Osteocyte (in vitro differentiated cells): Measurements from ENCODE around the gene ALX4. TPM values are rescaled to one million over a fixed set of nuclear protein-coding genes. Genes with fewer than 3 reads are reported as not detected.

Experiments used
- DNase-seq: peaks from one replicate; pipeline ENCODE4 v3.0.0; 2021; ENCODE audit warnings: mixed read lengths; ENCODE audit not compliant: unreplicated experiment; ENCODE audit errors: extremely low spot score
- H3K27ac Mint-ChIP-seq: one replicate; pipeline ENCODE4 v1.8.0; 2021; ENCODE audit warnings: mild to moderate bottlenecking, mixed read lengths; ENCODE audit not compliant: unreplicated experiment
- H3K27me3 Mint-ChIP-seq: one replicate; pipeline ENCODE4 v1.8.0; 2021; ENCODE audit warnings: mixed read lengths; ENCODE audit not compliant: unreplicated experiment
- H3K36me3 Mint-ChIP-seq: one replicate; pipeline ENCODE4 v1.8.0; 2021; ENCODE audit warnings: mixed read lengths; ENCODE audit not compliant: unreplicated experiment
- H3K4me1 Mint-ChIP-seq: one replicate; pipeline ENCODE4 v1.8.0; 2021; ENCODE audit warnings: mixed read lengths; ENCODE audit not compliant: unreplicated experiment
- H3K4me3 Mint-ChIP-seq: one replicate; pipeline ENCODE4 v1.8.0; 2021; ENCODE audit warnings: mild to moderate bottlenecking, moderate library complexity, mixed read lengths; ENCODE audit not compliant: unreplicated experiment
- H3K9me3 Mint-ChIP-seq: one replicate; pipeline ENCODE4 v1.8.0; 2021; ENCODE audit warnings: mixed read lengths; ENCODE audit not compliant: unreplicated experiment
- total RNA-seq: library from RNA; stranded (reverse); gene quantifications from 2 replicates; pipeline ENCODE4 v1.2.1, GENCODE V29; 2021
- TF ChIP-seq, protein P1 (sequence below): fragments of 200-600 bp; sonication (generic); IDR thresholded peaks from 2 replicates; pipeline ENCODE4 v1.5.0; 2021; ENCODE audit warnings: antibody characterized with exemption, mild to moderate bottlenecking, moderate library complexity

Gene ALX4
- total RNA-seq, 1 donor from 2014 or later, result not detected

DNA sequence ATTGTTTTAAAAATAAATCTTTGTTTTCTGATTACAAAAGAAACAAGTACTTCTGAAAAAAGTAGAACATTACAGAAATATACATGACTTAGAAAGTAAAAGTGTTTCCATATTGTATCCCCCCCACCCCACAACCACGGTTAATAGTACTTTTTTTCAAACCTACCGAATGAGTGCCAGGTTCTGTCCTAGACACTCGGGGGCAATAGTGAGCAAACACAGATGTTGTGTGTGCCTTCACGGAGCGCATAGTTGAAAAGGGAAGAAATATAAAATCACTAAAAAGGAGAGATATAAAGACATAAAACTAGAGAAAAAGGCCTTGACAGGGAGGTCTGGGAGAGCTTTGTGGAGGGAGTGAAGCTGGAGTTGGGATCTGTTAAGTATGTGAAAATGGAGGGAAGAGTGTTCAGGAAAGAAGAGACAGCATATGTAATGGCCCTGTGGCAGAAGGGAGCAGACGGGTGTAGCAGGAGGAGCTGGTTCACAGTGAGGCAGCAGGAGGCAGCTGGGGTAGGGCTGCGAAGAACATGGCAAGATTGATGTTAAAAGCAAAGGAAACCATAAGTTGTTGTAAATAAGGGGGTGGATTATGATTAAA lies 42.1 kb upstream of the ALX4 start:
- no peaks in the 10 kb centered on the region for H3K4me1 Mint-ChIP-seq
- no peak for DNase-seq
- no peak overlapping the region for H3K27ac Mint-ChIP-seq
- no peak overlapping the region for H3K4me3 Mint-ChIP-seq
- H3K36me3 Mint-ChIP-seq, result no peaks in the 10 kb centered on the region
- H3K27me3 Mint-ChIP-seq, result peaks cover 26% of the 10 kb centered on the region
- TF ChIP-seq, protein P1, sequence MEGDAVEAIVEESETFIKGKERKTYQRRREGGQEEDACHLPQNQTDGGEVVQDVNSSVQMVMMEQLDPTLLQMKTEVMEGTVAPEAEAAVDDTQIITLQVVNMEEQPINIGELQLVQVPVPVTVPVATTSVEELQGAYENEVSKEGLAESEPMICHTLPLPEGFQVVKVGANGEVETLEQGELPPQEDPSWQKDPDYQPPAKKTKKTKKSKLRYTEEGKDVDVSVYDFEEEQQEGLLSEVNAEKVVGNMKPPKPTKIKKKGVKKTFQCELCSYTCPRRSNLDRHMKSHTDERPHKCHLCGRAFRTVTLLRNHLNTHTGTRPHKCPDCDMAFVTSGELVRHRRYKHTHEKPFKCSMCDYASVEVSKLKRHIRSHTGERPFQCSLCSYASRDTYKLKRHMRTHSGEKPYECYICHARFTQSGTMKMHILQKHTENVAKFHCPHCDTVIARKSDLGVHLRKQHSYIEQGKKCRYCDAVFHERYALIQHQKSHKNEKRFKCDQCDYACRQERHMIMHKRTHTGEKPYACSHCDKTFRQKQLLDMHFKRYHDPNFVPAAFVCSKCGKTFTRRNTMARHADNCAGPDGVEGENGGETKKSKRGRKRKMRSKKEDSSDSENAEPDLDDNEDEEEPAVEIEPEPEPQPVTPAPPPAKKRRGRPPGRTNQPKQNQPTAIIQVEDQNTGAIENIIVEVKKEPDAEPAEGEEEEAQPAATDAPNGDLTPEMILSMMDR, result no peak
- no peaks in the 10 kb centered on the region for H3K9me3 Mint-ChIP-seq

DNA sequence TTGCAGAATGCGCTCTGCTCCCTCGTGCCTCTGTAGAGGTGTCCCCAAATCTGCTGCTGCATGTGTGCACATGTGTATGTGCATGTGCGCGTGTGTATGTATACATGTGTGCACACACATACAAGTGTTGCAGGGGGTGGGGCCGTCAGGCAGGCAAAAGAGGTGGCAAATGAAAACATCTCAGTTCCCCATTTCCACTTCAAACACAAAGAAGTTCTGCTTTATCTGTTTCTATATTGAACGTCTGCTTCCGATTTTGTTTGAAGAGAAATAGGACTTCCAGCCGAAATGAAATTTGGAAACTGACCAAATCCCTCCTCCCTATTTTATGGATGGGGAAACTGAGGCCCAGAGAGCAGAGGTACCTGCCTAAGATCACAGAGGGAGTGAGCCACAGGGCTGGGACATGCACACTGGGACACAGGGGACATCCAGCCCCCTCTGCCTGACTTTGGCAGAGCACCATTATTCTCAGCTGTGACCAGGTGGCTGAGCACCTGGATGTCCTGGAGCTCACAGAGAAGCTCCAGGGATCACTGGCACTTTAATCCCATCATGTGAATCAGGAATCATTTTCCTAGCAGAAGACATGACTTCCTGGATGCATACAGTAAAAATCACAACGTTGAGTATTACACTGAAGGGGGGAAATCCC lies 41.2 kb upstream of the ALX4 start:
- no peak overlapping the region for H3K27ac Mint-ChIP-seq
- TF ChIP-seq, protein P1, result no peak
- no peaks in the 10 kb centered on the region for H3K4me1 Mint-ChIP-seq
- H3K9me3 Mint-ChIP-seq, result no peaks in the 10 kb centered on the region
- peaks cover 34% of the 10 kb centered on the region for H3K27me3 Mint-ChIP-seq
- H3K4me3 Mint-ChIP-seq, result no peak overlapping the region
- no peak for DNase-seq
- no peaks in the 10 kb centered on the region for H3K36me3 Mint-ChIP-seq

DNA sequence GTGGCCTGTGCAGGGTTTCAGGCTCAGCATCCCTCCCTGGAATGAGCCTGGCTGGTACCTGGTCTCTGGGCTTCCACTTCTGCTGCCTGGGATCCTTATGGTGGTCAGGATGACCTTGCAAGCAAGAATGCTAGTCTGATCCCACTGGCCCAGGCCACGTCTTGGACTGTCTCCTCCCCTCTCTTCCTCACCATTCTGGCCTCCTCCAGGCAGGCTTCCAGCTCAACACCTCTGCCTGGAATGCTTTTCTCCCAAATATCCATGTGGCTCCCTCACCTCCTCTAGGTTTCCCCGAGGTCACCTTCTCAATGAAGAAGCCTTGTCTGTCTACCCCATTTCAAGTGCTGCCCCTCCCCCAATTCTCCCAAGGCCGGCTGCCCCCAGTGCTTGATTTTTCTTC lies 39.4 kb upstream of the ALX4 start:
- Mint-ChIP-seq H3K4me1 (no peaks in the 10 kb centered on the region), H3K9me3 (no peaks in the 10 kb centered on the region), H3K36me3 (no peaks in the 10 kb centered on the region), H3K4me3 (no peak overlapping the region), H3K27me3 (peaks cover 40% of the 10 kb centered on the region), H3K27ac (no peak overlapping the region)
- DNase-seq, result no peak
- TF ChIP-seq, protein P1, result no peak

DNA sequence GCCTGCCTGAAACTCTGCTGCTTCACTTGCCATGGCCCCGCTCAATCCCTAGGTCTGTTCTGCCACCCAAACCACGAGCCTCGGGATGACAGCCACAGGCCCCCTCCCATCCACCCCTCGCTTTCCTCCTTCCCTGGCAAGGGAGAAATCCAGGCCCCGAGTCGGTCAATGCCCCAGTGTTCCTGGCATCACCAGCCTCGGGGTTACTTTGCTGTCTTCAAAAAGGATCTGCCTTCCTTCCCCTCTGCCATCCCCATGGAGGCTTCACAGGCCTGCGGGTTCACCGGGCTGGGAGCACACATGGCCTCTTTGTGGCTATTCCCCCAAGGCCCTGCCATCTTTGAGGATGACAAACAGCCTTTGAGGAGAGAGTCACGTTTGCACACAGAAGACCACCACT lies 38.8 kb upstream of the ALX4 start:
- no peak overlapping the region for H3K27ac Mint-ChIP-seq
- TF ChIP-seq, protein P1, result no peak
- H3K27me3 Mint-ChIP-seq, result peaks cover 43% of the 10 kb centered on the region
- no peak for DNase-seq
- H3K9me3 Mint-ChIP-seq, result no peaks in the 10 kb centered on the region
- no peak overlapping the region for H3K4me3 Mint-ChIP-seq
- H3K36me3 Mint-ChIP-seq, result no peaks in the 10 kb centered on the region
- H3K4me1 Mint-ChIP-seq, result no peaks in the 10 kb centered on the region

DNA sequence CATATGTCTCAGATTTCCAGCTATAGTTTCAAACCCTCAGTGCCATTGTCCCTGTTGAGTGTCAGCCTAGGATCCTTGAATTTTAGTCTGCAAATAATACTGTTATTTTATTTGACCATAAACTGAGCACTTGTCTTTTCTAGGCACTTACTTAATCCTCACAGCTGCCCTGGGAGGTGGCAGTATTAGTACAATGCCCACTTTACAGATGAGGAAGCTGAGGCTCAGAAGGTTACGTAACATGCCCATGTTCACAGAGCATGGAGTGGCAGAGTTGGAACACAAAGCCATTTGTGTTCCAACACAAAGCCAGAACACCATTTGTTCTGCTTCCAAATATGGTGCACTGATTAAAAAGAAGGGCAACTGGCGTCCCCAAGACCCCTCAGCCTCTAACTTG lies 38.2 kb upstream of the ALX4 start:
- no peak overlapping the region for H3K4me3 Mint-ChIP-seq
- H3K4me1 Mint-ChIP-seq, result no peaks in the 10 kb centered on the region
- DNase-seq, result no peak
- peaks cover 43% of the 10 kb centered on the region for H3K27me3 Mint-ChIP-seq
- no peak overlapping the region for H3K27ac Mint-ChIP-seq
- H3K36me3 Mint-ChIP-seq, result no peaks in the 10 kb centered on the region
- TF ChIP-seq, protein P1, result no peak
- no peaks in the 10 kb centered on the region for H3K9me3 Mint-ChIP-seq
